Measurements from ENCODE around the gene AGFG2.
"Not testable (repeated sequence)": the region's sequence is repeated elsewhere in the genome, so short reads cannot be mapped to it uniquely, and the experiment has no call there.

DNA sequence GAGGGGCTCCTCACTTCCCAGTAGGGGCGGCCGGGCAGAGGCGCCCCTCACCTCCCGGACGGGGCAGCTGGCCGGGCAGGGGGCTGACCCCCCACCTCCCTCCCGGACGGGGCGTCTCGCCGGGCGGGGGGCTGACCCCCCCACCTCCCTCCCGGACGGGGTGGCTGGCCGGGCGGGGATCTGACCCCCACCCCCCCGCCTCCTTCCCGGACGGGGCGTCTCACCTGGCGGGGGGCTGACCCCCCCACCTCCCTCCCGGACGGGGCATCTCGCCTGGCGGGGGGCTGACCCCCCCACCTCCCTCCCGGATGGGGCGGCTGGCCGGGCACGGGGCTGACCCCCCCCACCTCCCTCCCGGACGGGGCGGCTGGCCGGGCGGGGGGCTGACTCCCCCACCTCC lies 15.8 kb upstream of the AGFG2 start:
- not testable (repeated sequence) for TF ChIP-seq CTCF (IDR thresholded peaks at IDR 0.05; ENCODE audit: low read depth, low read length, missing input control); MAX (IDR thresholded peaks at IDR 0.05); RAD21 (IDR thresholded peaks at IDR 0.05); RXRA (IDR thresholded peaks at IDR 0.05); YY1 (IDR thresholded peaks at IDR 0.05); TAF1 (conservative IDR thresholded peaks at IDR 0.05)

All from liver (tissue), 3 donors.